Liver (tissue), 9 donors: ENCODE data around the gene CHD1. TPM values are rescaled to one million over a fixed set of nuclear protein-coding genes. Genes with fewer than 3 reads are reported as not detected.

Experiments
- DNase-seq: peaks from one replicate; pipeline ENCODE4 v3.0.0-alpha.2; 2017; ENCODE audit warnings: low spot score
- H3K27ac ChIP-seq, 2 donors: one replicate each; pipeline ENCODE4 v1.7.0; 2013; ENCODE audit warnings: inconsistent platforms in 2 of 2, low read length in 2 of 2, control low read depth in 1 of 2, low read depth in 1 of 2, mild to moderate bottlenecking in 1 of 2
- H3K27me3 ChIP-seq, 4 donors: one replicate each; pipeline versions ENCODE4 v1.6.1 to v1.7.0; 2013; ENCODE audit warnings: low read length in 3 of 4, inconsistent platforms in 1 of 4, mild to moderate bottlenecking in 1 of 4, moderate library complexity in 1 of 4; ENCODE audit not compliant: control insufficient read depth in 4 of 4, insufficient read depth in 4 of 4
- H3K36me3 ChIP-seq, 4 donors: one replicate each; pipeline versions ENCODE4 v1.6.1 to v1.7.0; 2013; ENCODE audit warnings: low read length in 3 of 4, mild to moderate bottlenecking in 3 of 4, low read depth in 1 of 4, moderate library complexity in 1 of 4; ENCODE audit not compliant: control insufficient read depth in 4 of 4, insufficient read depth in 3 of 4
- H3K4me1 ChIP-seq, 4 donors: one replicate each; pipeline versions ENCODE4 v1.6.1 to v1.7.0; 2013; ENCODE audit warnings: low read length in 3 of 4, mild to moderate bottlenecking in 3 of 4, moderate library complexity in 1 of 4; ENCODE audit not compliant: control insufficient read depth in 4 of 4, insufficient read depth in 4 of 4
- H3K4me3 ChIP-seq, 3 donors: one replicate each; pipeline versions ENCODE4 v1.6.1 to v1.7.0; 2013; ENCODE audit warnings: low read length in 3 of 3, control low read depth in 1 of 3, low read depth in 1 of 3, mild to moderate bottlenecking in 1 of 3
- H3K9ac ChIP-seq, 2 donors: one replicate each; pipeline ENCODE4 v1.7.0; 2013; ENCODE audit warnings: low read length in 2 of 2, mild to moderate bottlenecking in 2 of 2, moderate library complexity in 2 of 2, control low read depth in 1 of 2, low read depth in 1 of 2
- H3K9me3 ChIP-seq, 4 donors: one replicate each; pipeline versions ENCODE4 v1.6.1 to v1.7.0; 2013; ENCODE audit warnings: low read length in 3 of 4; ENCODE audit not compliant: control insufficient read depth in 4 of 4
- EGR1 ChIP-seq, 2 donors: IDR thresholded peaks; 2 replicates each; pipeline ENCODE4 v1.6.1; 2016 to 2018; ENCODE audit warnings: antibody characterized with exemption in 2 of 2, low read depth in 2 of 2
- FOXA1 ChIP-seq: IDR thresholded peaks from 2 replicates; pipeline ENCODE4 v1.6.1; 2016; ENCODE audit warnings: antibody characterized with exemption
- FOXA2 ChIP-seq: IDR thresholded peaks from 2 replicates; pipeline ENCODE4 v1.6.1; 2016; ENCODE audit warnings: antibody characterized with exemption
- HNF4A ChIP-seq, 2 donors: conservative IDR thresholded peaks; 2 replicates each; pipeline ENCODE4 v1.6.1; 2016; ENCODE audit warnings: antibody characterized with exemption in 2 of 2, mild to moderate bottlenecking in 2 of 2
- JUND ChIP-seq, 2 donors: IDR thresholded peaks; 2 replicates each; pipeline ENCODE4 v1.6.1; 2016; ENCODE audit warnings: antibody characterized with exemption in 2 of 2
- NR2F2 ChIP-seq: IDR thresholded peaks from 2 replicates; pipeline ENCODE4 v1.6.1; 2016; ENCODE audit warnings: antibody characterized with exemption
- RAD21 ChIP-seq, 2 donors: IDR thresholded peaks; 2 replicates each; pipeline ENCODE4 v1.6.1; 2016; ENCODE audit warnings: antibody characterized with exemption in 2 of 2, mild to moderate bottlenecking in 2 of 2
- REST ChIP-seq: IDR thresholded peaks from 2 replicates; pipeline ENCODE4 v1.6.1; 2016; ENCODE audit warnings: antibody characterized with exemption, mild to moderate bottlenecking
- SP1 ChIP-seq: IDR thresholded peaks from 2 replicates; pipeline ENCODE4 v1.6.1; 2018; ENCODE audit warnings: antibody characterized with exemption, mild to moderate bottlenecking
- YY1 ChIP-seq: IDR thresholded peaks from 2 replicates; pipeline ENCODE4 v1.6.1; 2016; ENCODE audit warnings: antibody characterized with exemption, mild to moderate bottlenecking
- WGBS: extraction: QIAGEN DNeasy Blood & Tissue Kit; methylation state at CpG from one replicate; pipeline ENCODE4 v1.1.7; 2013; 5-methylcytosine and 5-hydroxymethylcytosine counted together
- polyA plus RNA-seq, 2 donors: library from polyadenylated mRNA; stranded (reverse) in 1 of 2; unstranded in 1 of 2; fragments of 200-250 nt in 1 of 2; fragments of >200 nt in 1 of 2; fragmentation: Nextera tagmentation in 1 of 2; extraction: Ambion mirVana in 1 of 2; gene quantifications; one replicate each; pipeline versions ENCODE4 v1.2.1 to v1.2.3, GENCODE V29; 2013 to 2015
- total RNA-seq, 2 donors: library from RNA; depleted of rRNA; stranded (reverse); fragments of >200 nt; gene quantifications; one replicate each; pipeline ENCODE4 v1.2.3, GENCODE V29; 2014
- TF ChIP-seq, protein P1 (sequence below): IDR thresholded peaks from 2 replicates; pipeline ENCODE4 v1.6.1; 2016; ENCODE audit warnings: antibody characterized with exemption
- TF ChIP-seq, protein P2 (sequence below): fragments of 150-350 bp; IDR thresholded peaks from 2 replicates; pipeline ENCODE4 v1.5.1; 2017; ENCODE audit warnings: improper control_type of control experiment, low read depth, low read length; ENCODE audit not compliant: missing input control
- donor health status: healthy.
- donor health status: healthy.
- donor health status: healthy.
- donor health status: healthy.
- donor health status: healthy.

CHD1 gene
- total and polyA plus RNA-seq, 4 donors, result 5.1 to 44.8 (median 25.4) TPM

GRCh38 chr5:98940581-98940980, 11.8 kb upstream of the CHD1 start:
- H3K27ac ChIP-seq, result no peak overlapping the region
- DNase-seq, result no peak

GRCh38 chr5:98938464-98938863, 9.7 kb upstream of the CHD1 start:
- TF ChIP-seq, protein P1, sequence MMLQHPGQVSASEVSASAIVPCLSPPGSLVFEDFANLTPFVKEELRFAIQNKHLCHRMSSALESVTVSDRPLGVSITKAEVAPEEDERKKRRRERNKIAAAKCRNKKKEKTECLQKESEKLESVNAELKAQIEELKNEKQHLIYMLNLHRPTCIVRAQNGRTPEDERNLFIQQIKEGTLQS, result no peak
- no peak for TF ChIP-seq SP1
- TF ChIP-seq FOXA1, result no peak
- TF ChIP-seq HNF4A (conservative IDR thresholded peaks at IDR 0.05), result no peak
- TF ChIP-seq YY1, result no peak
- TF ChIP-seq REST, result no peak
- no peak for TF ChIP-seq NR2F2
- TF ChIP-seq FOXA2, result no peak
- no peak for TF ChIP-seq RAD21 (IDR thresholded peaks at IDR 0.05)
- no peak for TF ChIP-seq JUND (IDR thresholded peaks at IDR 0.05)
- no peak for TF ChIP-seq EGR1 (IDR thresholded peaks at IDR 0.05; ENCODE audit: low read depth in 2 of 2)
- TF ChIP-seq, protein P2, sequence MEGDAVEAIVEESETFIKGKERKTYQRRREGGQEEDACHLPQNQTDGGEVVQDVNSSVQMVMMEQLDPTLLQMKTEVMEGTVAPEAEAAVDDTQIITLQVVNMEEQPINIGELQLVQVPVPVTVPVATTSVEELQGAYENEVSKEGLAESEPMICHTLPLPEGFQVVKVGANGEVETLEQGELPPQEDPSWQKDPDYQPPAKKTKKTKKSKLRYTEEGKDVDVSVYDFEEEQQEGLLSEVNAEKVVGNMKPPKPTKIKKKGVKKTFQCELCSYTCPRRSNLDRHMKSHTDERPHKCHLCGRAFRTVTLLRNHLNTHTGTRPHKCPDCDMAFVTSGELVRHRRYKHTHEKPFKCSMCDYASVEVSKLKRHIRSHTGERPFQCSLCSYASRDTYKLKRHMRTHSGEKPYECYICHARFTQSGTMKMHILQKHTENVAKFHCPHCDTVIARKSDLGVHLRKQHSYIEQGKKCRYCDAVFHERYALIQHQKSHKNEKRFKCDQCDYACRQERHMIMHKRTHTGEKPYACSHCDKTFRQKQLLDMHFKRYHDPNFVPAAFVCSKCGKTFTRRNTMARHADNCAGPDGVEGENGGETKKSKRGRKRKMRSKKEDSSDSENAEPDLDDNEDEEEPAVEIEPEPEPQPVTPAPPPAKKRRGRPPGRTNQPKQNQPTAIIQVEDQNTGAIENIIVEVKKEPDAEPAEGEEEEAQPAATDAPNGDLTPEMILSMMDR, result no peak
- Histone ChIP-seq H3K9ac (no peak overlapping the region), H3K27me3 (no peaks in the 10 kb centered on the region), H3K4me1 (peaks cover 0 to 2% (median 2%) of the 10 kb centered on the region in 4 donors), H3K9me3 (no peaks in the 10 kb centered on the region), H3K27ac (no peak overlapping the region), H3K36me3 (no peaks in the 10 kb centered on the region), H3K4me3 (no peak overlapping the region)
- DNase-seq, result no peak
- 36% methylated on average over 2 of the region's 2 CpGs for WGBS

More at GRCh38 chr5:98940581-98940980, 11.8 kb upstream of the CHD1 start:
- peaks cover 0 to 2% (median under 1%) of the 10 kb centered on the region in 4 donors for H3K4me1 ChIP-seq
- H3K9ac ChIP-seq, result no peak overlapping the region
- H3K9me3 ChIP-seq, result no peaks in the 10 kb centered on the region
- WGBS, result 55% methylated on average over 2 of the region's 2 CpGs
- no peaks in the 10 kb centered on the region for H3K36me3 ChIP-seq
- no peak overlapping the region for H3K4me3 ChIP-seq
- TF ChIP-seq JUND (IDR thresholded peaks at IDR 0.05) (no peak), NR2F2 (peak; percentile 27), HNF4A (conservative IDR thresholded peaks at IDR 0.05) (no peak)
- H3K27me3 ChIP-seq, result no peaks in the 10 kb centered on the region
